ENCODE results near the gene NEDD4.
"Not testable (repeated sequence)": the region's sequence is repeated elsewhere in the genome, so short reads cannot be mapped to it uniquely, and the experiment has no call there.

The NEDD4 gene

DNA sequence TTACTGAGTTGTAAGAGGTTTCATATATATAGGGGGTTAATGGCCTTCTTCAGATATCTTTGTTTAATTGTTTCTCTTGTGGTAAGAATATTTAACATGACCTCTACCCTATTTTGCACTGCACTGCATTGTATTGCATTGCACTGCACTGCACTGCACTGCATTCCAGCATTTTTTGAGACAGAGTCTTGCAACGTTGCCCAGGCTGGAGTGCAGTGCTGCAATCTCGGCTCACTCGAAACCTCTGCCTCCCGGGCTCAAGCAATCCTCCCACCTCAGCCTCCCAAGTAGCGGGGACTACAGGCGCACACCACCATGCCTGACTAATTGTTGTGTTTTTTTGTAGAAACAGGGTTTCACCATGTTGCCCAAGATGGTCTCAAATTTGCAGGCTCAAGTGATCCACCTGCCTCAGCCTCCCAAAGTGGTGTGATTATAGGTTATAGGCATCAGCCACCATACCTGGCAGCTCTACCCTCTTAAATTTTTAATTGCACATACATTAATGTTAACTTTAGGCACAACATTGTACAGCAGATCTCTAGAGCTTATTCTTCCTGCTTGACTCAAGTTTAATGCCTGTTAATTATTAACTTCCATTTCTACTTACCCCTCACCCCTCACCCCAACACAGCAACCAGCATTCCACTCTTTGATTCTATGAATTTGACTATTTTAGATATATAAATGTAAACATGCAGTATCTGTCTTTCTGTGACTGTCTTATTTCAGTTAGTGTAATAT, 38.4 kb downstream of the NEDD4 start:
- DNase-seq = no peak

DNA sequence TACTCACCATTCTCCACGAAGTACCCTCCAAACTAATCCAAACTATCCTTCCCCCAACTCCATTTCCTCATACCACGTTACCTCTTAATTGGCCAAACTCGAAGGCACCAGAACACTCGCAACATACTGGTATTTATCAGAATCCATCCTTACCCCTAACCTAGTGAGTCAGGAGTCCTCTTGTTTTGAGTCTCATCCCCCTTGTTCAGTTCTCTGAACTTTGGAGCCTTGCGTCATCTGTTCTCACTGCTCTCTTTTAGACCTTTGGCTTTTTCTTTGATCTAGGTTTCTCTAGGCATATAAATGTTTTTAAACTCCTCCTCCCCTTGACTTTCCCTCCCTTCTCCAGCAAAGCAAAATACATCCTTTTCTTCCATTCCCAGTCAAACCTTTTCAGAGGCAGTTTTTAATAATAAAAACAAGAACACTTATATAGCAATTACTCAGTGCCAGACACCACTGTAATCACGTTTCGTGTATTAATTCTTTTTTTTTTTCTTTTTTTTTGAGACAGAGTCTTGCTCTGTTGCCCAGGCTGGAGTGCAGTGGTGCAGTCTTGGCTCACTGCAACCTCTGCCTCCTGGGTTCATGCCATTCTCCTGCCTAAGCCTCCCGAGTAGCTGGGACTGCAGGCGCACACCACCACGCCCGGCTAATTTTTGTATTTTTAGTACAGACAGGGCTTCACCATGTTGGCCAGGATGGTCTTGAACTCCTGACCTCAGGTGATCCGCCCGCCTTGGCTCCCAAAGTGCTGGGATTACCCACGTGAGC, 40.7 kb downstream of the NEDD4 start:
- not testable (repeated sequence) for DNase-seq

DNA sequence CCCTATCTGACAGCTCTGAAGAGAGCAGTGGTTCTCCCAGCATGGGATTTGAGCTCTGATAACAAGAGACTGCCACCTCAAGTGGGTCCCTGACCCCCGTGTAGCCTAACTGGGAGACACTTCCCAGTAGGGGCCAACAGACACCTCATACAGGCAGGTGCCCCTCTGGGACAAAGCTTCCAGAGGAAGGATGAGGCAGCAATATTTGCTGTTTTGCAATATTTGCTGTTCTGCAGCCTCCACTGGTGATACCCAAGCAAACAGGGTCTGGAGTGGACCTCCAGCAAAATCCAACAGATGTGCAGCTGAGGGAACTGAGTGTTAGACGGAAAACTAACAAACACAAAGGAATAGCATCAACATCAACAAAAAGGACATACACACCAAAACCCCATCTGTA, 48.8 kb downstream of the NEDD4 start:
- DNase-seq = not testable (repeated sequence)

DNA sequence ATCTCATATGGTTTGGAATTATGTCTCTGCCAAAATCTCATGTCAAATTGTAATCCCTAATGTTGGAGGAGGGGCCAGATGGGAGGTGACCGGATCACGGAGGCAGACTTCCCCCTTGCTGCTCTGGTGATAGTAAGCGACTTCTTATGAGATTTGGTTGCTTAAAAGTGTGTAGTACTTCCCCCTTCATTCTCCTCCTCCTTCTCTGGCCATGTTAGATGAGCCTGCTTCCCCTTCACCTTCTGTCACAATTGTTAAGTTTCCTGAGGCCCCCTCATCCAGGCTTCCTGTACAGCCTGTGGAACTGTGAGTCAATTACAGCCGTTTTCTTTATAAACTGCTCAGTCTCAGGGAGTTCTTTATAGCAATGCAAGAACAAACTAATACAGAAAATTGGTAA, 51.1 kb downstream of the NEDD4 start:
- DNase-seq = no peak

DNA sequence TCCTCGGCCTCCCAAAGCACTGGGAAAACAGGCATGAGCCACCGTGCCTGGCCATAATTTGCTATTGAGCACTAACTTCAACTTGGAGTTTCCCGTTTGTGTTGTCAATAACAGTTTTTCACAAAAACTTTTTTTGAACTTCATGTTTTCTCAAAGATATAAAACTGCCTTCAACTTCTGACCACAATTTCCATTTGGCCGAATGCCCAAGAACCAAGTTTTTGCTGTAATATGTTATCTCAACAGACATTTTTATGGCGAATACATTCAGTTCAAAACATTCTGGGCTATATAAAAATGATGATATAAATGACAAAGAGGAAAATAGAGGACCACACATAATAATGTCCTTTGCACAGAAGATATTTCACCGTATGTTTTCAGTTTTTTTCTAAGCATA, 56.4 kb downstream of the NEDD4 start:
- DNase-seq = no peak

DNA sequence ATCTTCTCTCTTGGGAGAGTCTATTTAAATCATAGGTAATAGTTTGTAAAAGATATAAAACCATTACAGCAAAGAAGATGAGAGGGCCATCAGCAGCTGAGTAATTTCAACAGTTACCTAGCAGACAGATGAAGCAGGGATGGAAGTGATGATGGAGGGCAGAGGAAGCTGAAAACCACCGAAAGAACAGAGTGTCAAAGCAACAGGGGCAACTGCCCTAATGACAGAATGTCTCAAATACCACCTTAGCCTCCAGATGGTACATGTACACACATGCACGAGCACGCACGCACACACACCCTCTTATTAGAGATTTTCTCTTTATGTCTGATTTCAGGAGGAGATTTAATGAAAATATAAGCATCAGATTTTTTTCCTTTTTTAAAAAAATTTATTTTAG, 64.5 kb downstream of the NEDD4 start:
- no peak for DNase-seq

DNA sequence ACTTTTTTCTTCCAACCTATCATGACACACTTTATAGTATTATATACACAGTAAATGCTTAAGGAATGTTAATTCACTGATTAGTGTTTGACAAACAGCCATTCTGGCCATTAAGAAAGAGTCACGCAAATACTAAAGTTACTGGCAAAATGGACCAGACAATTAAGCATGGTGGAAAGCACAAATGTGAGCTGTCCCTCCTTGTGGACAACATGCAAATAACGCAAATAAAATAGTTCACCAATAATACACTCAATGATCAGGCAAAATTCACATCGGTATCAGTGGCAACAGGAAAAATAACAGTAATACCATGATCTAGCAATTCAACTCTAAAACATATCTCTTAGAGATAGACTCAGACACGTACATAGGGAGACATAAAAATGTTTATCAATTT, 71.7 kb downstream of the NEDD4 start:
- no peak for DNase-seq

DNA sequence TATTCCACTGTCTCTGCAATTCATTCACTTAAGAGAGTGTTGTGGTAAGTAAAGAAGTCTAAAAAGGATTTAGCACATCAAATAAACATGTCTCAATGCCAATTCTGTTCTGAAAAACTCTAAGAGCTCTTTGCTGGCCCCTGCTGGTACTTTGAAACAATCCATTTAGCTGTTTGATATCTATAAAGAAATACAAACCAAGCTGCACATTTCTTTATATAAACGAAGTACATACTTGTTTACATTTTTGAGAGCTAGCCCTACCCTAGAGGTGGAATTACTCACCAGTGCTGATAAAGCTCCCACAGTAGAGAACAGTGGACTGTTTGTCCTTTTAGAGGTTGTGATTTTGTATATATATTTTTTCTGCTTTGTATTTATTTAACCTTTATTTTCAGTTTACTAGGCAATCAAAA, 75.5 kb downstream of the NEDD4 start:
- DNase-seq = no peak

DNA sequence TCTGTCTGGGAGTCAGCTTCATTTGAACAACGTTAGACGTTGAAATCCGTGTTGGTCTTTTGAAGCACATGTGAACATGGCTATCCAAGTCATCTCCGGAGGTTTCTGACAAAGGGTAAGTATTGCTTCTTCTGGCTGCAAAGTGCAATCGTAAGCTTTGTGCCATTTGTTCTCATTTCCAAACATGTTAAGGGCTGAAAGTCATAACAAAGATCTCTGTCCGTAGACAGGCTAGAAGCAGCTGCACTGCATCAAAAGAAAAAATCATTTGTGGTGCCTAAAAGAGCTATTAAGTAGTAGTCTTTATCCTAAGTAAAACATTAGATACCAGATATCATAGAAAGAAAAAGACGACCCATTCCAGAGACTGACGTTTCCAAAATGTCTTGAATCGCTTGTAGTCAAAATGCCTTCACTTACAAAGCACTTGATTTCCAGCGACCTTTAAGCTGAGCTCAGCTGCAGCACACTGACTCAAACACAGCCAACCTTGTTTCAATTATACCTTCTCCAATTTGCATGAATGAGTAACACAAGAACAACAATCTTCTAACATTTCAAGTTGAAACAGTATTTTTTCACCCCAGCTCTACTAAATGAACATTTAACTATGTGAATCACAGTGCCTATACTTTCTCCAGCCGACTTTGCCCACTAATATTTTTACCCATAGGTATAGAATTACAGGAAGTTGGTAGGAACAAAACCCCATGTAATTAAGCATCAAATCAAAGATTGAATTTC, 76.6 kb downstream of the NEDD4 start:
- DNase-seq = no peak

DNA sequence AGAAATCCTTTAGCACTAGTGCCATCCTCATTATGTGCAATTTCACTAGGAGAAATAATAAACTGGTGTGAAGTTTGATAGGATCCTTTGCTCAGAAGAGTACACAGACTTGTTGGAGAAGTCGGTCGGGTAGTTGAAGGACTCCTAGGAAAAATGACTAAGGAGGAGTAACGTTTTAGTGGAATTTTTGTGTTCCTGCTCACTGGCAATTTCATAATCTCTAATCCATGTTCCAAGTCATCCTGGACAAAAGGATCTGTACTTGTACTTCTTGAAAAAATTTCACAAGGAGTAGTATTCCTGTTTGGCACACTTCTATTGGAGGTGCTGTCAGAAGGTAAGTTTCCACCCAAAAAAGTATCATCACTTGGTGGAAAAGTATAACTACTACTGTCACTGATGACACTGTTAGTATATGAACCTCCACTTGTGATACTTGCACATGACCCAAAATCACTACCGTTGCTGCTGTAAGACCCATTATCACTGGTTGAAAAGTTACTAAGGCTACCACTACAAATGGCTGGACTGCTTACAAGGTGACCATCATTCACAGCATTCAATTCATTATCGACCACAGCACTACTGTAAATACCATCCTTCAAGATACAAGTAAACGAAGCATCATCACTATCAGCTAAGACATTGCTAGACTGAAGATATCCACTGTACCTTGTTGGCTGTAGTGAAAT, 77.4 kb downstream of the NEDD4 start:
- DNase-seq = no peak

DNA sequence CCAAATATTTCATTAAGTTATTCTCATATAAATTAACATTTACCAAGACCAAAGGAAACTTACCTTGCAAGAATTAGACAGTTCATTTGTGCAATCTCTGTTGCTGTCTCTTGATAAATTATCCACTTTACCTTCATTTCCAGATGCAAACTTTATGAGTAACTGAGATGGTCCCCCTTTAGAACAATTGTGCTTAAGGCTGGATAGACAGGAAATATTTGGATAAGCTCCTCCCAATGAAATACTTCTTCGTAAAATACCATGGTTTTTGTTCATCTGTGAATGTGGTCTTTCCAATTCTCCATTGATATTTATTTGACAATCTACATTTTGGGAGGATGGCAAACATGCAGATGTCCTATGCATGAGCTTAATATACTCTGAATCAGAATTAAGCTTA, 78.2 kb downstream of the NEDD4 start:
- no peak for DNase-seq

DNA sequence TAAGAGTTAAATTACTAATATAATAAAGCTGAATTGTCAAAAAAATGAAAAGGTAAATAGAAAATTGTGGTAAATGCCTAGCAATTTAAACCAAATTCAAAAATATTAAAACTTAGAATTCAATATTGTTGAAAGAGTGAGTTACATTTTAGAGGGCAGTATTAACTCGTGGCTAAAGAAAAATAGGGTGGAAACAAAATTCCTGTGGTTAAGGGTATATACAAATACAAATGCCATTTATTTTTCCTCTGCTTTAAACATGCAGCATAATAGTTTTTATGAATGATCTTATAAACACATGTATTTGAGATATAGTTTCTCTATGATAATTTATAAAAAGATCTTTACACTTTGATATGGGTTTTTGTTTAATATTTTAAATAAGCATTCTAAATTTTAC, 79.0 kb downstream of the NEDD4 start:
- no peak for DNase-seq

DNA sequence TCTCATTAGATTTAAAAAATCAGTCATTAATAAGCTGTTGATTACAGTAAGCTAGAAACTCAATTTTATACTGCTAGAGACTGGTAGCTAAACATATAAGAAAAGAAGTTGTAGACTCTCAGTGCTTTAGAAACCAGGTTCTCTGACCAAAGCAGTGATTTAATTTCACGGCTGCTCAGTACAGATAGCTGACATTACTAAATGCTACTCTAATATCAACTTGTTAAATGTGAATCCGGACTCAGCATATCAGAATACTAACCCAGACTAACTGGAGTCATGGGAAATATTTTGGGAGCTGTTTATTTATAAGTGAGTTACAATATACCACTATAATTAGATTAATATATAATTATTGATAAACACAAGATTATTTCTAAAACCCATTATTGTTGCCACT, 80.4 kb downstream of the NEDD4 start:
- DNase-seq = no peak

DNA sequence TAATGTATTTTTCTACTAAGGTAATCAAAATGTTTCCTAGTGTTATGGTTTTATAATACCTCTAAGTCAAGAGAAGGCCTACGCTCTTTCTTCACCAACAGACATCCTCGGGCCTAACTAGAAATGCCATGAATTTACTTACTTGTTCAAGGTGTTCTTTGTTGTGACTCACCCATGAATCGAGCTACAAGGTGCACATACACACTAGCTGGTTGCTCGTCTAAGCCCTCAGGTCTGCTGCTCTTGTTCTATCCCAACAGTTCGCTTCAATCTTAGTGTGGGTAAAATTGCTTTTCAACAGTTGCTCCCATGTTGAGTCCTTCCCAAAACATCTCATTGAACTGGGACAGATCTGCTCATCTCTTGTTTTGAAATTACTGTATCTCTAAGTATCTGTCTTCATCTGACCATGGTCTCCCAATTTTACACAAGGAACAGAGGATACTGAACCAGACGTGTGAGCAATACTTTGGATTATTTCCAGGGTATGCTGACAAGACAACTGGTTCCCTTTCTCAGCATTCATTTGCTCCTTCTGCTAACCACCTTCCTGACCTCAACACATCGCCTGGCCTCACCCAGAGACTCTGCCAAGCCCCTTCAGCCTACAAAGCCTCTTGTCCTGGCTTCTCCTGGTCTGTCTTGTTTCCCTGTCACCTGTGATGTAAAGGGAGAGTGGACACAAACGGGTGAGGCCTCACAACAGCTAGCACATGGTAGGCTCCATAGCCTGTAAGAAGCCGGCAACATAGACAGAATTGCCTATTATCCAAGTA, 84.2 kb downstream of the NEDD4 start:
- DNase-seq = no peak

DNA sequence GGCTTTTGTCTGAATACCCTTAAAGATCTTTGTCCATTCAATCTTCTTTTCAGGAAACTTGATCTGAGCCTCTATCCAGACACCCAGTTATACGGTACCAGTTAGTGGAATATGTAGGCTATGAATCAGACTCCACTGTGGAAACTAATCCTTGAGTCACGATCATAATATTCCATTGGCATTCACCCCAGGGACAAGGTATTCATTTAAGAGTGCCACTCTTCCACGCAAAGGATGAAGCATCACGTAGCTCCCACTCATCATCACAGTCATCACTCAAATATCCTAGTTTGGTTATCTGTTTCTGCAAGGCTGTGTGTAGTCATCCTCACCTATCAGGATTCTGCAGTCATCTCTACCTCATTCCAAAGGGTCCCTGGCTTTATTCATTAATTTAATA, 85.6 kb downstream of the NEDD4 start:
- DNase-seq = no peak

DNA sequence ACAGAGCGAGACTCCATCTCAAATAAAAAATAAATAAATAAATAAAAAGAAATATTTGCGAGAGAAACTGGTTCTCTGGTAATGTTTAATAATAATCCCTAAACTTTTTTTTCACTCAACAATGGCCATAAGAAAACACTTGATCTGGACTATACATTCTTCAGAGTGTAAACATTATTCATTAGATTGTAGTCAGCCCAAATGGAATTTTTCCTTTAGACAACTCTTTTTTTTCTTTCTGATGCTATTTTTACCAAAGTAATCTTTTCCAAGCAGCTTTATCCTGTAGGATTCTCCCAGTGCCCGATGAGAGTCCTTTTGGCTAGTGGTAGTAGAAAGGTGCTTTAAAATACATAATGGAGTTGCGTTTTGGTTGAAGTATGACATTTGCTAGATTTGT, 90.4 kb downstream of the NEDD4 start:
- no peak for DNase-seq

DNA sequence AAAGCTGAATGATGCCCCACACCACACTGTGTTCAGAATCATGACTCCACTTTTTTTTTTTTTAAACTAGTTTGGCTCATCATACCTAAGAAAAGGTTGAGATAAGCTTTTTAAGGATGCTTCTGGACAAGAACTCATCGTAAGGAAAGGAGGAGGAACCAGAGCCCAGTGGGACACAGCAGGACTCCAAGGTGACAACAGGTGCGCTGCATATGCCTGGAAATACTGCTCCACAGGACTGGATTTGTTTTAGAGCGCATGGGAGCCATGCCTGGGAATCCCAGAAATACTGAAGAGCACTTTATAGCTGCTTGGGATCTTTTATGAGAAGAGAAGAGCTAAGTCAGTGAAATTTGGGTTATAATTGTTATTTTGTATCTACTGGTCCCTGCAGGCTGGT, 93.4 kb downstream of the NEDD4 start:
- DNase-seq = no peak

DNA sequence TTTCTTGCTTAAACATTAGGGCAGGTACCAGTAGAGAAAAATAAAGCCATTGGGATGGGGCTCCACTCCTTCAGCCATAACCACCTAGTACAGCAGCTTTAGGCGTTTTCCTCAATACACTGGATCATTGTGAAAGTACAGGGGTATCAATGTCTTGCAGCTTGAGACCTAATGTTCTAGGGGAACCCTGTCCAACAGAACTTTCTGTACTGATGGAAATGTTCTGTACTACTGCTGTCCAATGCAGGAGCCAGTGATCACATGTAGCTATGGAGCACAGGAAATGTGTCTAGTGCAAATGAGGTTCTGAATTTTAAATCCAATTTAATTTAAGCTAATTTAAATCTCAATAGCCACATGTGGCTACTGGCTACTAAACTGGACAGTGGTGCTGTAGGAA, 93.9 kb downstream of the NEDD4 start:
- DNase-seq = no peak

DNA sequence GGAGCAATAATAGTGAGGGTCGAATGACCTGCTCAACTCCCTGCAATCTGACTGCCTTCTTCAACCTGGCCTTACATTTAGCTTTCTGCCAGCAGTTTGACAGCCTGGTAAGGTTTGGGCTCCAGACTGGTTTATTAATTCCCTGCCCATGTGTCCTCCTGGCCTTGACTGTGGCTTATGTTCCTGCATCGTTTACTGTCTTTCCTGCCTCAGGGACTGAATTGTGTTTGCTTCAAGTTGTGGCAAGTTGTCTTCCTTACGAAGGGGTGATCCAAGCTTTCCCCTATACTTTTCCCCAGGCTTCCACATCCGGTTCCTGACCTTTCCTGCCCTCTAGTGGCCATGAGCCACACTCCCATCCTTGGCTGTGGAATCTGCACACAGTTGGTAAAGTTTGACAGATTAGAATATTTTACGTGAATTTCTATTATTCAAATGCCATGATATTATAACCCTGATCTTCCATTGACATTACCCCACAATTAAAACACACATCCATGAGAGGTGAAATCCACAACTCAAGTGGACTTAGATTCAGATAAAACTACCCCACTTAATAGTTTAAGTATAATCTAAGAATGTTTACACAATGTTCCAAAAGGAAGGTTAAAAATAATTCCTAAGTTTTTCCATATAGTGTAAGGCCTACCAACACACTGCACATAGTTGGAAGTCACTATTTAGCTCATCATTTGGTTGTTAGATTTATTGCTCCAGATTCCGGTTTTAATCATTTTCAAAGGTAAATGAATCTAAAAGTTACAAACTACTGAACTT, 95.7 kb downstream of the NEDD4 start:
- DNase-seq = peak; percentile 18 to 21

DNA sequence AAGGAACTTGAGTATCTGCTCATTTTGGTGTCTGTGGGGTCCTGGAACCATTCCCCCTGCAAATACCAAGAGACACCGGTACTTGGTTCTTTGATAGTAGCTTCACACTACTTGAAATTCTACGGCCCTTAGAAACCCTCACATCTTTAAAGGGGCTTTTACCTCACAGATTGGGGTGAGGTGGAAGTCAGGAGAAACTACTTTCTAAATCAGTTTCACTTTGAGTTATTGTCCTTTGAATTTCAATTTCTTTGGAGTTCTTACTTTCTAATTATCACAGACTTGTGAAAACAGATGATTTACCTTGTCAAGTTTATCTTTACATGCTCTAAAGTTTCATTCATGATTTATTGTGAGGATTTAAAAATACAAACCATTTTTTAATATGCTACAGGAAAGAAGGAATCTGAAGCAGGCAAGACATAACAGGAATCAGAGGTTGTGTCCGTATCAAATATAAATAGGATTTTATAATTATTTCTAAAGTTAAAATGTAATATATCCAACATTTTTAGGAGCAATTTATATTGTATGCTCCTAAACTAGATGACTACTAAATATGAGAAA, 98.9 kb downstream of the NEDD4 start:
- no peak for DNase-seq

DNA sequence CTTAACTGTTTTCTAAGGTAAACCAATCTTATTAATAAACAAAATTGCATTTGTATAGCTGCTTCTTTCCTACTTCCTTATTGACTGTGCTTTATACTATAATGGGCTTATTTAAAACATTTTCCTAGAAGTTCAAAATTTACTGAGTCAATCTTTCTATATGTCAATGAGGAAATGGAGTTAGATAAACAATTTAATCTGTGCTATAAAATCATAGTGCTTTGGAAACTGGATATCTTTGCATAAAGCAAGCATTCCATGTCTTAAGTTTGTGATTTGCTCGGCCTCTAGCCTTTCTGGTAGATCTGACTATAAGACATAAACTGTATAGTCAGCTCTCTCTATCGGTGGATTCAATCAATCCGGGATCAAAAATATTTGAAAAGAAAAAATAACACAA, 99.6 kb downstream of the NEDD4 start:
- no peak for DNase-seq
